Peyer's patch (tissue), 4 donors: ENCODE data around the gene ALPI.

Experiments
- POLR2A ChIP-seq, 2 donors: fragments of 450-650 bp; IDR thresholded peaks; one replicate each; pipeline ENCODE4 v1.5.1; 2017; ENCODE audit warnings: antibody characterized with exemption in 2 of 2, mild to moderate bottlenecking in 2 of 2, moderate library complexity in 2 of 2
- TF ChIP-seq, protein P1 (sequence below), 6 experiments: fragments of 450-650 bp in 4 of 6; fragments of 200-600 bp in 2 of 6; sonication (generic) in 1 of 6; IDR thresholded peaks; one replicate each; pipeline ENCODE4 v1.5.1; 2017 to 2019; ENCODE audit warnings: antibody characterized with exemption in 6 of 6, mild to moderate bottlenecking in 3 of 6, moderate library complexity in 1 of 6

DNA sequence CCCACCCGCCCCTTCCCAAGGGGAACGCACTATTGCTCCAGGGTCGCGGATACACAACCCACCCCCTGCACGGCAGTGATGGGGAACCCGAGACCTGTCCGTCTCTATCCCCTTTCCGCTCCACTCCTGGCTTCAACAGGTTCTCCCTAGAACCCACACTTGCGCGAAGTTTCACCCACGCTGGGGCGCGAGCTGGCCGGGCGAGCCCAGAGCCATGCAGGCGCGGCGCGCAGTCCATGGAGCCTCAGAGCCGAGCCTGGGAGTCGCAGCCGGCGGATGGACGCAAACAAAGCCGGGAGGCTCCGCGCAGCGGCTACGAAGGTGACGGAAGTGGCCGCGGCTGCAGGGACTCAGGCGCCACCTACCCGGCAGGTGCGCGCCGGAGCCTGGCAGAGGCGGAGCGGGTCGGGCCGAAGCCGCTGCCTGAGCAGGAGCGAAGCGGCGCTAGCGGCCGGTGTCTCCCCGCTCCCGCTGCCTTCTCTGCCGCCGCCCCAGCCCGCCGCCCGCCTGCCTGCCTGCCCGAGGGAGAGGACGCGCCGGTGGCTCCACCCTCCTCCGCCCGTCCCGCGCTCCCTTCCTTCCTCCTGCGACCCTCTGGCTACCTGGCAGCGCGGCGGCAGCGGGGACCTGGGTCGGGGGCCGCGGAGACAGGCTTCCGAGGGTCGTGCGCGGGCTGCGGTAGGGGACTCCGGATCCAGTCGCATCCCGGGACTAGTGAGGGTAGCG lies 35.3 kb upstream of the ALPI start:
- no peak for TF ChIP-seq POLR2A (IDR thresholded peaks at IDR 0.05)
- TF ChIP-seq, protein P1, sequence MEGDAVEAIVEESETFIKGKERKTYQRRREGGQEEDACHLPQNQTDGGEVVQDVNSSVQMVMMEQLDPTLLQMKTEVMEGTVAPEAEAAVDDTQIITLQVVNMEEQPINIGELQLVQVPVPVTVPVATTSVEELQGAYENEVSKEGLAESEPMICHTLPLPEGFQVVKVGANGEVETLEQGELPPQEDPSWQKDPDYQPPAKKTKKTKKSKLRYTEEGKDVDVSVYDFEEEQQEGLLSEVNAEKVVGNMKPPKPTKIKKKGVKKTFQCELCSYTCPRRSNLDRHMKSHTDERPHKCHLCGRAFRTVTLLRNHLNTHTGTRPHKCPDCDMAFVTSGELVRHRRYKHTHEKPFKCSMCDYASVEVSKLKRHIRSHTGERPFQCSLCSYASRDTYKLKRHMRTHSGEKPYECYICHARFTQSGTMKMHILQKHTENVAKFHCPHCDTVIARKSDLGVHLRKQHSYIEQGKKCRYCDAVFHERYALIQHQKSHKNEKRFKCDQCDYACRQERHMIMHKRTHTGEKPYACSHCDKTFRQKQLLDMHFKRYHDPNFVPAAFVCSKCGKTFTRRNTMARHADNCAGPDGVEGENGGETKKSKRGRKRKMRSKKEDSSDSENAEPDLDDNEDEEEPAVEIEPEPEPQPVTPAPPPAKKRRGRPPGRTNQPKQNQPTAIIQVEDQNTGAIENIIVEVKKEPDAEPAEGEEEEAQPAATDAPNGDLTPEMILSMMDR (IDR thresholded peaks at IDR 0.05): peak in 2 of 6 experiments; percentile 21 to 22
